Measurements from ENCODE around the gene MZF1.
"Not testable (repeated sequence)": the region's sequence is repeated elsewhere in the genome, so short reads cannot be mapped to it uniquely, and the experiment has no call there.

Gene MZF1

DNA sequence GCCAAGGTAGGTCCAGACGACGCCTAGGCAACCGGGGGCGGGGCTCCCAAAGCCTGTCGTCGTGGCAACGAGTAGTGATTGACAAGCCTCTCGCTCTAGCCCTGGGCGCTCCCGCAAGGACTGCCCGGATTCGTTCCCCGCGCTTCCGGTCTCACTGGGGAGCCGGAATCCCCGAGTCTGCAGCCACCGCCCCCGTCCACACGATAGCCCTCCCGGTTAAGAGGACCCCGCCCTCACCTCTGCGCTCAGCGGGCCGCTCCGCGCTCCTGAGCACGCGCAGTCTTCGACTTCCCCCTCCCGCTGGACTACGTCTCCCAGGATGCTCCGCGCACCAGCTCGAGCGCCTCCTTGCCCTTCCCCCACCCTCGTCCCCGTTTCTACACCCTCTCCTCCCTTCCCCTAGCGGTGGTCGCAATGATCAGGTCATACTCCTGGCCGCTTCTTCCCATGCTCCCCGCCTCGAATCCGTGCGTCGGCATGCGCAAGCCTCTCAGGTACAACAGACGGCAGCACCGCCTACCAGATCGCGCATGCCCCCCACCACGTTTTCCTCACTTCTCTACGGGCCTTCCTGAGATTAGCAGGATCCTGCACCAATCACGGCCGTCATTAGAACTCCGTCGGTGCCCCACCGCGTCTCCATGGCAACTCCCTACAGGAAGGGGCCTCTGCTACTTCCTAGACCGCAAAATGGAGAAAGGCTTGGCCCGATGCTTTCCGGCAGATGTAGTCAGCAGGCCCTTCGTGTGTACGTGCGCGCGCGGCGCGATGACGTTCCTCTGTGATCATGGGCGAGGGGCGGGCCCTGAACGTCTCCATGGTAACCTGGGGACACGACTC is at the start of gene MZF1:
Gene MZF1 (minus strand): TSS at position 518 of the 840 bp plus-strand sequence. CDS start 1,946 bp downstream, outside the sequence.
- peak; percentile 98 for DNase-seq (ENCODE audit: low read depth)

DNA sequence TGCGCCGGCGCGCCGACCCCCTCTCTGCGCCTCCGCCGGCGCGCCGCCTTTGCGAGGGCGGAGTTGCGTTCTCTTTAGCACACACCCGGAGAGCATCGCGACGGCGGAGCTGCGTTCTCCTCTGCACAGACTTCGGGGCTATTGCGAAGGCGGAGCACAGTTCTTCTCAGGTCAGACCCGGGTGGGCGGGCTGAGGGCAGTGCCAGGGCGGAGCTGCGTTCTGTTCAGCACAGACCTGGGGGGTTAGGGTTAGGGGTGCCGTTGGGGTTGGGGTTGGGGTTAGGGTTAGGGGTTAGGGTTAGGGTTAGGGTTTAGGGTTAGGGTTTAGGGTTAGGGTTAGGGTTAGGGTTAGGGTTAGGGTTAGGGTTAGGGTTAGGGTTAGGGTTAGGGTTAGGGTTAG is 34.1 kb upstream of the MZF1 start:
- not testable (repeated sequence) for DNase-seq (ENCODE audit: low read depth)

DNA sequence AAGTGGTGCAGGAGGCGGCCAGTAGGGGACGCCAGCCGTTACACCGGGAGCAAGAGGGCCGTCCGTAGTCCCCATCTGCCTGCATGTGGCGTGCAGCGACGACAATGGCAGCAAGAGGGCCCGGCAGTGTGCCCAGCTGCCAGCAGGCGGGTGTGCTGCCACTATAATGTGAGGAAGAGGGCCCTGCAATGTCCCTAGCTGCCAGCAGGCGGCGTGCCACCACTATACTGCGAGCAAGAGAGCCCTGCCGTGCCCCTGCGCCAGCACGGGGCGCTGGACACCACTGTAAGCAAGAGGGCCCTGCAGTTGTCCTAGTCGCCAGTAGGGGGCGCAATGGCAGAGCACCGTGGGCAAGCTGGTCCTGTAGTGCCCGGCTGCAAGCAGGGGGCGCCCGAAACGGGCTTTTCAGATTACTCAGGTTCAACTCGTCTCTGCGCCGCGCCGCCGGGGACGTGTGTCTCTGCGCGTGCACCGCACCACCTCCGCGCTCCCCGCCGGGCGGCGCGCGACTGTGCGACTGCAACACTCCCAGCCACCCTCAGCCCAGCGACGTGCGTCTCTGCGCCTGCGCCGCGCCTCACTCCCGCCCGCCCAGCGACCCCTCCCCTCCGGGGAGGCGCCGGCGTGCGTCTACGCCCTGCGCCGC is 33.2 kb upstream of the MZF1 start:
- not testable (repeated sequence) for DNase-seq (ENCODE audit: low read depth)

DNA sequence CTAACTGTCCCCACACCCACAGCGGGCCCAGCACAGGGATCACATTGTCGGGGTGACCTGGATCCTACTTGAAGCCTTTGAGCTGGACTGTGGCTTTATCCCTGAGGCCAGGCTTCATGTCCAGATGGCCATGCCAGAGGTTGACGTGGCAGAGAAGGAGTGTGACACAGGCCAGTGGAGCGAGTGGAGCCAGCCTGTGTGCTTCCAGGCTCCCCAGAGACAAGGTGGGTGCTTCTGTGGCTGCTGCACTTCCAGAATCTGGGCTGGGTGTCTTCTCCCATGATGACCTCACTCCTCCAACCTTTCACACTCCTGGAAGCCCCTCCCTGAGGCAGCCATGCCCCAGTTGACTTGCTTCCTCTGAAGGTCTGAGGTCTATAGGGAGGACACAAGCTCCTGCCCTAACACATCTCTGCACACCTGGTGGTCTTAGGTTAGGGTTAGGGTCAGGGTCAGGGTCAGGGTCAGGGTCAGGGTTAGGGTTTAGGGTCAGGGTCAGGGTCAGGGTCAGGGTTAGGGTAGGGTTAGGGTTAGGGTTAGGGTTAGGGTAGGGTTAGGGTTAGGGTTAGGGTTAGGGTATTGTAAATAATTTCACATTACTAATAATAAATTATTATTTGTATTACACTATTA is 13.1 kb upstream of the MZF1 start:
- no peak for DNase-seq (ENCODE audit: low read depth)

DNA sequence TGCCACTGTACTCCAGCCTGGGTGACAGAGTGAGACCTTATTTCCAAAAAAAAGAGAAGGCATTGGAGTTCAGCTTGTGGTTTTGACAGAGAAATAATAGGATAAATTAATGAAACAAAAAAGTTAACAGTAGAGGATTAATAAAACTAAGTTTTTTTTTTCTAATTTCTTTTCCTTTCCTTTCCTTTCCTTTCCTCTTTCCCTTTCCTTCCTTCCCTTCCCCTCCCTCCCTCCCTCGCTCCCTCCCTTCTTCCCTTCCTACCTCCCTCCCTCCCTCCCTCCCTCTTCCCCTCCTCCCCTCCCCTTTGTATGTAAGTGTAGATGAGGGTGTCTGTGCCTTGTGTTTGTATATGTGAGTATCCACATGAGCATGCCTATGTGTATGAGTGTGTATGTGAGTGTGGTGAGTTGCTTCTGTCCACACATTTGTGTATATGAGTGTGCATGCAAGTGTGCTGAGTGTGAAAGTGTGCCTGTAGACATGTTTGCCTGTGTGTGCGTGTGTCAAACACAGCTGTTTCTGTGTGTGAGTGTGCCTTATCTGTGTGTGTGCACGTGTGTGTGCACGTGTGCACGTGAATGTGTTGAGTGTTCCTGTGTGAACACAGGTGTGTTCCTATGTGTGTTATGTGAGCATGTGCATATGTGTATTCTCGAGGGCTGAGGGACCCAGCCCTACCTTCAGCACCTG is 12.5 kb upstream of the MZF1 start:
- DNase-seq (ENCODE audit: low read depth): no peak

DNA sequence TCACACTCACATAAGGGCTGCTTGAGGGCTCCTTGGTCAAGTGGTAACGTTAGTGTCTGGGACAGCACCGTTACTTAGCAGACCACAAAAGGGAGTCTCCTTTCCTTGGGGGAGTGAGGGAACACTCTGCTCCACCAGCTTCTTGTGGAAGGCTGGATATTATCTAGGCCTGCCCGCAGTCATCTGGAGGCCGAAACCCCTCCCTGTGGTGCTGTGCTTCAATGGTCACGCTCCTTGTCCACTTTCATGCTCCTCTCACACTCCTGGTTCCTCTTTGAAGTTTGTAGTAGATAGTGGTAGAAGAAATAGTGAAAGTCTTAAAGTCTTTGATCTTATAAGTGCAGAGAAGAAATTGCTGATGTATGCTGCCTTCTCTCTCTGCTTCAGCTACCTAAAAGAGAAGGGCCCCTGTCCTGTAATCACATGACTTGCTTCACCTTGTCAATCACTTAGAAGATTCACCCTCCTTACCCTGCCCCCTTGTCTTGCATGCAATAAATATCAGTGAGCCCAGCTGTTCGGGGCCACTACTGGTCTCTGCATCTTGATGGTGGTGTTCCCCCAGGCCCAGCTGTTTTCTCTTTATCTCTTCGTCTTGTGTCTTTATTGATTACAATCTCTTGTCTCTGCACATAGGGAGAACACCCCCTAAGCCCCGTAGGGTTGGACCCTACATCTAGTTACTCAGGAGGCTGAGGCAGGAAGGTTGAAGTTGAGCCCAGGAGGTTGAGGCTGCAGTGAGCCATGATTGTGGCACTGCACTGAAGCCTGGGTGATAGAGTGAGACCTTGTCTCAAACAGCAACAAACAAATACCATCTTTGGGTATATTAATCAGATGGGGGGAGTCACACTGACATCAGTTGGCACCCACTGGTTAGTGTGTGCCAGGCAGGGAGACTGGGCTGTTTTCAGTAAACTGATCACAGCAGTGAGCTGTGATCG is 11.6 kb upstream of the MZF1 start:
- DNase-seq (ENCODE audit: low read depth): no peak

DNA sequence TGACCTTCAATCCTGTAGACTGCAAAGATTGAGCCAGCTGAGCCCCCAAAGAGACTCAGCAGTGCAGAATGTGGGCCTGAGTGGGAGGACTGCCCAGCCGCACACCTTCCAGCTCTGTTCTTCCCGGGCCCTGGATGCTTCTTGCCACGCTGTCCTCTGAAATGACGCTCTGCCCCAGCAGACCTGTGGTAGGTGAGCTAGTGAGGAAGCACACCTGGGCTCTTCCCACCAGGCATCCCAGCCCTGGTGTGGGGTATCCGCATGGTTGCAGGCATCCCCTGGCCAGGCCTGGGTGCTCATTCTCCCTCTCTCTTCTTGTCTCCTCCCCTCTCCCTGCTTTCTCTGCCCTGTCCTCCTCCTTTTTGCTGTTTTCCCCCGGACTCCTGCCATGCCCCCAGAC is 9.8 kb upstream of the MZF1 start:
- no peak for DNase-seq (ENCODE audit: low read depth)

DNA sequence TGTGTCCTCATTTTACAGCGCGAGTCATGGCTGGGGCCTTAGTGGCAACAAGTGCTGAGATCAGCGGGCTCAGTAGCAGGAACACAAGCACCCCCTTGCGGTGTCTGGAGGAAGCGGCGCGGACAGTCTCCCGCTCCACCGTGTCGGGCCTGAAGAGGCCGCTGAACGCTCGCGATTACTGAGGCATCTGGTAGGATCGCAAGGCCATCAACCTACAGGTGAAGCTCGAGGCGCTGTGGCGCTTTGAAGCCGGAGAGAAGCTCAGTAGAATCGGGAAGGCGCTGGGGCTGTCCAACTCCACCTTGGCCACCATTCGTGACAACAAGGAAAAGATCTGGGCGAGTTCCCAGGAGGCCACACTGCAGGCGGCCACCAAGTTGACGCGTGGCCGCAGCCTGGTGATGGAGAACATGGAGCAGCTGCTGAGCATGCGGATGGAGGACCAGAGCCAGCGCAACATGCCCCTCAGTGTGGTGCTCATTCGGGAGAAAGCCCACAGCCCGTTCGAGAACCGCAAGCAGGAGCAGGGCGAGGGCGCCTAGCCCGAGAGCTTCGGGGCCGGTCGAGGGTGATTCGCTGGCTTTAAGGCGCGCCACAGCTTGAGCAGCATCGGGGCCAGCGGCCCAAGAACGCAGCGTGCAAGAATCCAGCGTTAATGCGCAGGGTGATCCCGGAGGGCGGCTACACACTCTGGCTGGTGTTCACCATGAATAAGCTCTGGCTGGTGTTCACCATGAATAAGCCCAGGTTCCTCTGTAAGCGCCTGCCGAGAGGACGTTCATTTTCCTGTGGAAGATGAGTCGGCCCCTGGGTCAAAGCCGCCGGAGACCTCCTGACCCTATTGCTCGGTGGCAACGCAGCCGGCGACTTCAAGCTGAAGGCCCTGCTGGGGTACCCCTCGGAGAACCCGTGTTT is 8.3 kb upstream of the MZF1 start:
- peak; percentile 78 for DNase-seq (ENCODE audit: low read depth)

DNA sequence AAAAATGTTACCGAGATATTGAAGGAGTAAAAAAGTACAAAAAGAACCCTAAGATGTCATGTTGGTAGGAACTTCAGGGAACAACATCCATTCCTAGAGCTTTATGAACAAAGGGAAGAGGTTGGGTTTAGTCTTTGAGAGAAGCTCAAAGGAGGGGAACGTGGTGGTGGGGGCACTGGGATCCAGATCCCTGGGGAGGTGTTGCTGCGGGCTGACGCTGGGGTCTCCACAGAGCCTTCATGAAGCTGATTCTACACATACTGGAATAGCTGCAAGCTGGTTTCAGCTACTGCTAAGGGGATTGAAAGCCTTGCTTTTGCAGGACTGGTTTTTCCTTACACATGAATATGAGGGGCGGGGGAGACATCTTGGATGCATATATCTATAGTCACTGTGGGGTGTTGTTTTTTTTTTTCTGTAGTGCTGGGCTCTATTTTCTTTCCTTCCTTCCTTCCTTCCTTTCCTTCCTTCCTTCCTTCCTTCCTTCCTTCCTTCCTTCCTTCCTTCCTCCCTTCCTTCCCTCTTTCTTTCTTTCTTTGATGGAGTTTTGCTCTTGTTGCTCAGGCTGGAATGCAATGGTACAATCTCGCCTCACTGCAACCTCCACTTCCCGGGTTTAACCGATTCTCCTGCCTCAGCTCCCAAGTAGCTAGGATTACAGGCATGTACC is 6.5 kb upstream of the MZF1 start:
- no peak for DNase-seq (ENCODE audit: low read depth)

DNA sequence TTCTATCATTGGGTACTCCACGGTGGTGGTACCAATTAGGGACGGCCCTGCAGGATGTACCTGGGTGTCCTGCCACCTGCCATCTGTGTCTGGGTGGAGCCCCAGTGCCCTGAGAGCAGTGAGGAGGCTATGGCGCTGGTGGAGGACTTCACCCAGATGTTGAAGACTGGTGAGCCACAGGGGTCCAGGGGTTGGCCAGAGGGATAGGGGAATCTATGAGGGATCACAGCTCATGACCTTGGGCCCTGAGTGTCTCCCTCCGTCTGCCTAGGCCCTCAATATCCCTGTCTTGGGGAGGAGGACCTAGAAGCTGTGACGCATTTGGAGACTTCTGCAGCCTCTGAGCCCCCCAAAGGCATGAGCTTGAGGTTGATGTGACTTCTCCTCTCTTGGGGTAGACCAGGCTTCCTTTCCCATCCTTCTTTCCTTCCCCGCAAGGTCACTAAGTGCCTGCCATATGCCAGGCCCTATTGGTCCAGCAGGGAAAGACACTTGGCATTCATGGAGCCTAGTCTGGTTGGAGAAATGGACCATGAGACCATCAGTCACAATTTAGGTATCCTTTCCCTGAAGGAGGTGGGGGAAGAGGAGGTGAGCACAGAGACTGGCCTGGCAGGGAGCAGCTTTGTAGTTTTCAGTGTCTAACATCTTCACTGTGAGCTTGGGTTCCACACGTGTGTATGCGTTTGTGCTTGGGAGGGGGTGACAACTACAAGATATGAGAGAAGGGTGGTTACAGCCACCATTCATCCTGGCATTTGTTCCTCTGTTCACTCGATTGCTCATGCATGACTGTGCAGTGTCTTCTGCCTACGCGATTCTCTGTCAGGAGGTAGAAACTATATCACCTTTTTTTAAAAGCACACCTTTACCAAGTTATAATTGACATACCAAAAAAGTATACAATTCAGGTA is 5.1 kb upstream of the MZF1 start:
- DNase-seq (ENCODE audit: low read depth): no peak

DNA sequence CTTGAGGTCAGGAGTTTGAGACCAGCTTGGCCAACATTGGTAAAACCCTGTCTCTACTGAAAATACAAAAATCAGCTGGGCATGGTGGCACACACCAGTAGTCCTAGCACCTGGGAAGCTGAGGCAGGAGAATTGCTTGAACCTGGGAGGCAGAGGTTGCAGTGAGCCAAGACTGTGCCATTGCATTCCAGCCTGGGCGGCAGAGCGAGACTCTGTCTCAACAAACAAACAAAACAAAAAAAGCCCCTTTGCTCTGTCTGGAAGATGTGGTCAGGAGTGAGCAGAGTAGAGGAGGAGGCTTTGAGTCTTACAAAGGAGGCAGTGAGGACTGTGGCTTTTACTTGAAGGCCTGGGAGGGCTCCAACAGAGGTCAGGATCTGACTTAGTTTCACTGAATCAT is 4.4 kb upstream of the MZF1 start:
- not testable (repeated sequence) for DNase-seq (ENCODE audit: low read depth)

DNA sequence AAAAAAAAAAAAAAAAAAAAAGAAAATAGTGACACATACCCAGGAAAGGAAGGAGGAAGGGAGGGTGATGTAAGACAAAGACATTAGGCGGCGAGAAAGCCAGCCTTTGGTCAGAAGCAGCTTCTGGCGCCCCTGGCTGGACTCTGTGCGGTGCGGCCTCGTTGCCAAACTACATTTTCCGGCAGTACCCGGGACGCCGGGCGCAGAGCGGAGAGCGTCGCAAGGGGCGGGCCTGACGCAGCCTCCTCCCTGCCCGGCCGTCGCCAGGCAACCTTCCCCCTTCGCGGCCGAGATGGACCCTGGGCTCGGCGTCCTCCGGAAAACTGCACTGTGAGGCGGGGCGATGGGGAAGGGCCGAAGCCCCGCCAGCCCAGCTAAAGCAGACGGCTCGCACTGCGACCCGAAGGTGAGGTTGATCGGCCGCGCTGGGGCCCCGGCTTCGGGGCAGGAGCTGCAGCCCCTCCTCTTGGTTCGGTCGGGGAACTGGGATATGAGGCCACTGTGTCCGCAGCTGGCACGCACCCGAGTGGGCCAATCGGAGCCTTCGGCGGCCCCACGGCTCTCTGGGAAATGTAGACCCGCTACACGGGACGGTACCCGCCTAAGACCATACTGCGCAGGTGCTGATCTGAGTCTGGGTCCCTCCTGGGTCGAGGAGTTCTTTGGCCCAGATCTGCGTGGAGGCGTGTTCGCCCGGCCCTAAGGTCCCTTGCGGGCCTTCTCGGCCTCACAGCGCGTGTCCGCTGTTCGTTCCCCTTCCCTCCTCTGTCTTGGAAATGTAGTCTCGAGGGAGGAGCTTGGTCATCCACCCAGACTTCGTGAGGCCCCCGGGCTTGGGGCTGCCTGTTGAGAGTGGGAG is 2.3 kb upstream of the MZF1 start:
- DNase-seq (ENCODE audit: low read depth): no peak

DNA sequence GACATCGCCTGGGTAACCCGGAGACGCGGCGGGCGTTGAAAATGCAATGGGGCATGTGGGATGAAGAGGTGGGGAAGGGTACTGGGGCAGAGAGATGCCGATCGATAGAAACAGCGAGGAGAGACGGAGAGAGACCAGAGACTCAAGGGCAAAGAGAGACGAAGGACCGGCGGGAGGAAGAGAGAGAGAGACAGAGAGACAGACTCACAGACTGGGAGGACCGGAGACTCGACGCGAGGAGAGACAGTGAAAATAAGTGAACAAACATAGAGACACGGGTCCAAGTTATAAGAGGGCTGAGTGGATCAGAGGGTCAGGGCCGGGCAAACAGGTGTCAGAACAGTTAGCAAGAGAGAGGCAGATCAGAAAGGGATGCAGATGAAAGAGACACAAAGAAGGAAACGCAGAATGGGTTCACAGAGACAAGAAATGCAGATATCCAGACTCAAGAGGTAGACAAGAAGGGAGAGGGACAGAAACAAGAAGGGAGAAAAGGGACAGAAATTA is 576 bp upstream of the MZF1 start:
- DNase-seq (ENCODE audit: low read depth): no peak

DNA sequence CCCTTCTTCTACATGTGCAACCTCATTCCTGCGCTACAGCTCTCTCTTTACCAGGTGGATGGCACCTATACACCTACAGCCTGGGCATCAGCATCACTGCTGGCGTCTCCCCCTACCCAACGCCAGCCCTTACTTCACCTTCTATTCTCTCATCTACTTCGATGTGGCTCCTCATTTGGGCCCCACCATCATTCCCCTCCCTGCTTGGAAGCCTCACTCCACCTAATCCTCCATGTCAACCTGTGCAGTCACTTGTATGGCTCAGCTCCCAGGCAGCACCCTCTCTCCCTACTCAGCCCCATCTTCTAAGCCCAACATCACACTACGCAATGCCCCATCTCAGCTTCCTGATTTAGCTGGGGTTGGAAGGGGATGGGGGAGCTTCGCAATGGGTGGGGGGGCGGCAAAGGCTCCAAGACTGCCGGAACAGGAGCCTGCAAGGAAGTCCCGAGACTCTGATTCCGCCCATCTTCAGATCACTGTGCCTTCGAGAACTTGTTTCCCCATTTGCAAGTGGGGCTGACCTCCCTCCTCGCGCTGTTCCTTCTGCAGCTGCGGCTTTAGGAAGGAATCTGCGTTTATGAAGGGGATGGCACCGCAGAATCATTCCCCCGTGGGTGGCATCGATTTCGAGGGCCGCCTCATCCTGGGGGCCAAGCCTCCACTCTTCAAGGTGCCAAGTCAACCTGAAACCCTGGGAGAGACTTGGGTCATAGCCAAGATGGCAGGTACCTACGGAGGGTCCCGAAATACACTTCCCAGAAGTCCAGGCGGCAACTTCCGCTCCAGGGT is 913 bp downstream of the MZF1 start:
- DNase-seq (ENCODE audit: low read depth): no peak

DNA sequence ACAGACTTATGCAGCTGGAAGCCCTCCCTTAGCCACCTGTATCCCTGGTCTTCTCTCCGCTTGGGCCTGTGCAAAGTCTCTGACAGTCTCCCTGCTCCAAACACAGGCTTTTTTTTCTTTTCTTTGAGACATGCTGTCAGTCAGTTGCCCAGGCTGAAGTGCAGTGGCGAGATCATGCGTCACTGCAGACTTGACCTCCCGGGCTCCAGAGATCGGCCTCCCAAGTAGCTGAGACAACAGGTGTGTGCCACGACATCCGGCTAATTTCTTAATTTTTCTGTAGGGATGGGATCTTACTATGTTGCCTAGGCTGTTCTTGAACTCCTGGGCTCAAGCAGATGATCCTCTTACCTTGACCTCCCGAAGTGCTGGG is 1.6 kb downstream of the MZF1 start:
- DNase-seq (ENCODE audit: low read depth): no peak

DNA sequence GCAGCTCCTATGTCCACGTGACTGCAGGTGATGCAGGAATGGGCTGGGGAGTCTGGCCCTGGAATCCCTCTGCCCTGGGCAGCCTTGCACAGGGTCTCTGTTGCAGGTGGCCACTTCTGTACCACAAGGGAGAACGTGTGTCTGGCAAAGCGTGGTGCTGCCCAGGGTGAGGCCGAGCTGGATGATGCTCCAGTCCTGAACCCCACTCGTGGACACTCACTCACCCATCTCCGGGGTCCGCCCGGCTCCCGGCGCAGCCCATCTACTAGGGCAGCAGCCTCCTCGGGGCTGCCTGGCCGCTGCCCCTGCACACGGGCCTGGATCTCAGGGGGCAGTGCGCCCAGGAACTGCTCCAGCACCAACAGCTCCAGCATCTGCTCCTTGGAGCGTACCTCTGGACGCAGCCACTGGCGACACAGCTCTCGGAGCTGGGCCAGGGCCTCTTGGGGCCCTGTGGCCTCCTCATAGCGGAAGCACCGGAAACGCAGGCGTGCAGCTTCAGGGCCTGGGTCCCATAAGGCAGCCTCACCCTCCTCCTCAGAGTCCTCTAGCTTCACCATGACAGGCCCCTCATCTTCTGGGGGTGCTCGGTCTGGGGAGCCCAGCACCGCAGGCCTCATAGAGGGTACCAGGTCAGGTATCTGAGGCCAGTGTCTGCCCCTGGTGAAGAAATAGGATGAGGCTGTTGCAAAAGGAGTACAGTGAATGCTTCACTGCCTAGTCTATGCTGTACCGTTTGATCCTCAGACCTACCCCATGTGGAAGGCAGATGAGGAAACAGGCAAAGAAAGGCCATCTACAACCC is 2.2 kb downstream of the MZF1 start:
- DNase-seq (ENCODE audit: low read depth): no peak

Measured in stimulated activated CD8-positive, alpha-beta memory T cell treated with anti-CD3 and anti-CD28 coated beads, Interleukin-15, amount 100 ng/mL, for 24 hours (primary cell).